Natural killer cell (primary cell): ENCODE results near the gene GPR15LG. TPM values are rescaled to one million over a fixed set of nuclear protein-coding genes. Genes with fewer than 3 reads are reported as not detected.

Source experiments
- ATAC-seq, 3 donors: fragments of 150-1000 bp in 2 of 3; fragments of 200-7000 bp in 1 of 3; cut with Tn5 transposase; 1 replicate in 1 of 3; 2 replicates in 2 of 3; pipeline ENCODE4 v1.10.0; 2021; ENCODE audit warnings: mild to moderate bottlenecking in 2 of 3, moderate library complexity in 2 of 3
- DNase-seq, 2 donors: peaks; one replicate each; pipeline versions ENCODE4 v3.0.0 to v3.0.0-alpha.2; 2013 to 2021; ENCODE audit warnings: mixed read lengths in 1 of 2
- H3K27ac ChIP-seq: one replicate; pipeline ENCODE4 v1.5.1; 2013; ENCODE audit warnings: mild to moderate bottlenecking, low read length
- H3K27me3 ChIP-seq: one replicate; pipeline ENCODE4 v1.6.1; 2013; ENCODE audit warnings: low read length; ENCODE audit not compliant: control insufficient read depth, insufficient read depth
- H3K36me3 ChIP-seq: one replicate; pipeline ENCODE4 v1.6.1; 2013; ENCODE audit warnings: low read length; ENCODE audit not compliant: control insufficient read depth, insufficient read depth
- H3K4me1 ChIP-seq: one replicate; pipeline ENCODE4 v1.6.1; 2013; ENCODE audit warnings: low read length; ENCODE audit not compliant: control insufficient read depth, insufficient read depth
- H3K4me3 ChIP-seq: one replicate; pipeline ENCODE4 v1.5.1; 2013; ENCODE audit warnings: low read length
- H3K9me3 ChIP-seq: one replicate; pipeline ENCODE4 v1.6.1; 2013; ENCODE audit warnings: low read length; ENCODE audit not compliant: control insufficient read depth, insufficient read depth
- H3K27ac Mint-ChIP-seq, 2 donors: one replicate each; pipeline ENCODE4 v1.8.0; 2022; ENCODE audit warnings: mild to moderate bottlenecking in 2 of 2, mixed read lengths in 2 of 2, moderate library complexity in 1 of 2
- H3K27me3 Mint-ChIP-seq, 2 donors: one replicate each; pipeline ENCODE4 v1.8.0; 2022; ENCODE audit warnings: low read depth in 2 of 2, mixed read lengths in 2 of 2
- H3K36me3 Mint-ChIP-seq: one replicate; pipeline ENCODE4 v1.8.0; 2022; ENCODE audit warnings: mixed read lengths
- H3K4me1 Mint-ChIP-seq, 2 donors: one replicate each; pipeline ENCODE4 v1.8.0; 2022; ENCODE audit warnings: mixed read lengths in 2 of 2
- H3K4me3 Mint-ChIP-seq: one replicate; pipeline ENCODE4 v1.8.0; 2022; ENCODE audit warnings: mild to moderate bottlenecking, moderate library complexity, mixed read lengths
- H3K9me3 Mint-ChIP-seq, 2 donors: one replicate each; pipeline ENCODE4 v1.8.0; 2022; ENCODE audit warnings: mixed read lengths in 2 of 2
- CTCF ChIP-seq: fragments of 200-600 bp; IDR thresholded peaks from one replicate; pipeline ENCODE4 v1.8.0; 2022; ENCODE audit warnings: antibody characterized with exemption
- WGBS: methylation state at CpG from one replicate; pipeline ENCODE4 v1.1.7; 2013; ENCODE audit warnings: missing lambda C conversion rate; ENCODE audit not compliant: insufficient coverage; 5-methylcytosine and 5-hydroxymethylcytosine counted together
- intact Hi-C: fragments of 100-400 bp; cut with micrococcal nuclease; formaldehyde crosslinking; loops from one replicate; pipeline ENCODE4 v1.14.2; 2022
- total RNA-seq, 4 donors: library from RNA; stranded (reverse); fragments of 120-200 nt in 1 of 4; gene quantifications; one replicate each; pipeline versions ENCODE4 v1.2.3 to v1.2.4, GENCODE V29; 2013 to 2022

GPR15LG gene
- total RNA-seq, 3 donors from 2014 or later (not counting 1 experiment from before 2014, with no cell fraction given): not detected

GRCh38 chr10:84232376-84232775 is 58.8 kb downstream of the GPR15LG start:
- Histone ChIP-seq H3K36me3 (no peaks in the 10 kb centered on the region), H3K4me3 (no peak overlapping the region), H3K4me1 (no peaks in the 10 kb centered on the region), H3K27ac (no peak overlapping the region), H3K9me3 (no peaks in the 10 kb centered on the region), H3K27me3 (no peaks in the 10 kb centered on the region)
- no peaks in the 10 kb centered on the region for H3K9me3 Mint-ChIP-seq
- ATAC-seq (no peak), DNase-seq (no peak)
- no peaks in the 10 kb centered on the region for H3K36me3 Mint-ChIP-seq
- H3K27ac Mint-ChIP-seq: no peak overlapping the region
- TF ChIP-seq CTCF: no peak
- 81% methylated on average over 10 of the region's 10 CpGs for WGBS
- intact Hi-C loops: no loop called here
- H3K27me3 Mint-ChIP-seq: peaks cover 21 to 46% of the 10 kb centered on the region in 2 donors
- H3K4me1 Mint-ChIP-seq: no peaks in the 10 kb centered on the region
- no peak overlapping the region for H3K4me3 Mint-ChIP-seq

- peaks cover 24 to 38% of the 10 kb centered on the region in 2 donors for H3K27me3 Mint-ChIP-seq
- intact Hi-C loops: no loop called here
- H3K27me3 ChIP-seq: no peaks in the 10 kb centered on the region
- ATAC-seq: no peak
- no peak overlapping the region for H3K4me3 Mint-ChIP-seq
- no peaks in the 10 kb centered on the region for H3K4me1 ChIP-seq
- WGBS: 82% methylated on average over 4 of the region's 4 CpGs
- TF ChIP-seq CTCF: no peak
- no peaks in the 10 kb centered on the region for H3K4me1 Mint-ChIP-seq
- H3K27ac Mint-ChIP-seq: no peak overlapping the region
- H3K36me3 Mint-ChIP-seq: no peaks in the 10 kb centered on the region
- no peak overlapping the region for H3K4me3 ChIP-seq
- H3K36me3 ChIP-seq: no peaks in the 10 kb centered on the region
- no peaks in the 10 kb centered on the region for H3K9me3 Mint-ChIP-seq
- no peak overlapping the region for H3K27ac ChIP-seq
- no peaks in the 10 kb centered on the region for H3K9me3 ChIP-seq
- DNase-seq: no peak
These were observed 60.3 kb downstream of the GPR15LG start for GRCh38 chr10:84233940-84234339.

- no peaks in the 10 kb centered on the region for H3K36me3 ChIP-seq
- H3K4me3 Mint-ChIP-seq: no peak overlapping the region
- no peaks in the 10 kb centered on the region for H3K36me3 Mint-ChIP-seq
- intact Hi-C loops: no loop called here
- DNase-seq (no peak), ATAC-seq (no peak)
- H3K9me3 Mint-ChIP-seq: no peaks in the 10 kb centered on the region
- TF ChIP-seq CTCF: no peak
- no peak overlapping the region for H3K4me3 ChIP-seq
- WGBS: 81% methylated on average over 4 of the region's 4 CpGs
- H3K4me1 Mint-ChIP-seq: no peaks in the 10 kb centered on the region
- H3K27me3 ChIP-seq: no peaks in the 10 kb centered on the region
- no peaks in the 10 kb centered on the region for H3K4me1 ChIP-seq
- no peak overlapping the region for H3K27ac ChIP-seq
- H3K27ac Mint-ChIP-seq: no peak overlapping the region
- H3K9me3 ChIP-seq: no peaks in the 10 kb centered on the region
- peaks cover 26 to 33% of the 10 kb centered on the region in 2 donors for H3K27me3 Mint-ChIP-seq
These were observed 60.9 kb downstream of the GPR15LG start for GRCh38 chr10:84234479-84234878.

Other genes with a start within 250 kb of the GPR15LG start
- 10 to 100 TPM; 84.3 to 89.3 (median 87.9) TPM for gene GHITM, start 34.3 kb upstream of the GPR15LG start, total RNA-seq
- 1 to 10 TPM; 4.0 to 9.5 (median 6.5) TPM for gene CDHR1, start 20.7 kb downstream of the GPR15LG start, total RNA-seq
- not detected for gene LRIT2, start 51.7 kb downstream of the GPR15LG start, total RNA-seq
- gene LRIT1, start 67.7 kb downstream of the GPR15LG start, total RNA-seq: not detected
- not detected for gene RGR, start 71.3 kb downstream of the GPR15LG start, total RNA-seq
- 100 to 1,000 TPM; 125 to 158 (median 146) TPM for gene CCSER2, start 154.8 kb downstream of the GPR15LG start, total RNA-seq